Amniotic epithelial cell (primary cell): ENCODE results near the gene KCNT2.

ENCODE experiments used
- DNase-seq: peaks from one replicate; pipeline ENCODE4 v3.0.0-alpha.2; 2010; ENCODE audit warnings: low read depth

The KCNT2 gene

DNA sequence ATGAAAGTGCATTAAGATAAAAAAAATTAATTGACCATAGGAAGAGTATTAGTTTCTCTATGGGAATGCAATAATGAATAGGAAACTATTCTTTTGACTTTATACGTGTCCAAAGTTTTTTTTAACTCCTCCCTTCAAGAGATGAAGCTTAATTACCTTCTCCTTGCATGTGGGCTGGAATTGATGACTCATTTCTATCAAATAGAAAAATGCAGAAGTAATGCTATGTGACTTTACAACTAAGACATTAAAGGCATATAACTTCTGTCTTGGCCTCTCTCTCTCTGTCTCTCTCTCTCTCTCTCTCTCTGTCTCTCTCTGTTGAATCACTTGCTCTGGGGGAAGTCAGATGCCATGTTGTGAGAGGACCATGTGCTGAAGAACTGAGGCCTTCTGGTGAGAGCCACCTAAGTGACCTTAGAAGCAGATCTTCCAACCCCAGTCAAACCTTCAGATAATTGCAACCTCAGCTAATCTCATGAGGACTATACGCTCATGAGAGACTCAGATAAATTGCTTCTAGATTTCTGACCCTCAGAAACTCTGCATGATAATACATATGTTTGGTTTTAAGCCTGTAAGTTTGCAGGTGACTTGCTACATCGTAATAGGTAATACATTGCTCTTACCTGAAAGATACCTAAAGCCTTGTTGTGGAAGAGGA is 414.2 kb downstream of the KCNT2 start:
- no peak for DNase-seq

DNA sequence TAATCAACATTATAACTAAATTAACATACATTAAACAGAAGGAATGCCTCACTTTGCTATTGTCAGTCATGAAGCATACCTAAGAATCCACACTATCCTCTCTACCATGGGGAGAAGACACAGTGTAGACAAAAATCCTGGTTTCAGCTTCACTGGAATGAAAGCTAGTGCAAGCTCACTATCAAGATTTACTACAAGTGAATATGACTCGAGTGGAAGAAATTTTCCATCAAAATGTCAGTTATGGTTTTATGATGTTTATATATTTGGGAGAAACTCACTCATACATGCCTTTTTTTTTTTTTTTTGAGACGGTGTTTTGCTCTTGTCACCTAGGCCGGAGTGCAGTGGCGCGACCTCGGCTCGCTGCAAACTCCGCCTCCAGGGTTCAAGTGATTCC is 424.3 kb downstream of the KCNT2 start:
- DNase-seq = no peak

DNA sequence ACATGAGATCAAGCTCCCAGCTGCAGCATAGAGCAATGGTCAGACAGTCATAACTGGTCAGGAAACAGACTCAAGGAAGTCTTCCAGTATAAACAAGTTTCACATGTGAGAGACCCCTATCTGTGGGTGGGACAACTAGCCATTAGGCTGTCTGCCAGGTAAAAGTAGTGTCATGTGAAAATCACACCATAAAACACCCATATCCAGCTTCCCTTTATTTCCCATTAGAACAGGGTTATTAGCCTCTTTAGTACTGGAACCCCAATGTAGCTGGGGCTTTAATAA is 426.7 kb downstream of the KCNT2 start:
- no peak for DNase-seq

DNA sequence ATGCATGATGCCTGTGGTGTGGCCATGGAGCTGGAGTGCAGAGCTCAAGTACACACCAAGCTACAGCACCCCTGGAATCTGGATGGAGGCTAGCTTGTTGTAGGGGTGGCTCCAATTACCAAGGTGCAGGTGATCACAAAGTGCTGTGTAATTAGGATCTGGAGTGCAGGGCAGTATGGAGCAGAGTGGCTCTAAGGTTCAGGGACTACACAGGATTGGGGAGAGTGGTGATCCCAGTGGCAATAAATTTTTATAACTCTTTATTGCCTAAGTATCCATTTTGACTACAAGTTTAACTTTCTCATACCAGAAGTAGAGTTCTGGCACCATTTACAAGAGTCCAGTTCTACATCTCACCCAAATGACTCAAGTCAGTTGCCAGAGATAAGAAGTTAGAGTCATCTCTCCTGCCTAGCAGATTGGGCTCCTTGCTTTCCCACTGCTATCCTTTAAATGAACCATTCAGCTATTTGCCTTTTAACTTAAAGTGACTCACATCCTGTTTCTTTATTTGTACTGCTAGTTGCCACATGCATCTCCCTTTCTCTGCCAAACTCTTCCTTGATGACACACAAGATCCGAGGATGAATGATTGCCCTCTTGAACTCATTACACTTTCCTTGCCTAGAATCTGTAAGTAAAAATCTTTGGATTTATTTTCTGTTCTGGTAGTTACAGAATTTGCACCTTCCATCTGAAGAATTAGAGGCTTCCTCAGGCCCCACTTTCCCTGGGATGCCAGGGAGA is 427.2 kb downstream of the KCNT2 start:
- peak; percentile 98 for DNase-seq

DNA sequence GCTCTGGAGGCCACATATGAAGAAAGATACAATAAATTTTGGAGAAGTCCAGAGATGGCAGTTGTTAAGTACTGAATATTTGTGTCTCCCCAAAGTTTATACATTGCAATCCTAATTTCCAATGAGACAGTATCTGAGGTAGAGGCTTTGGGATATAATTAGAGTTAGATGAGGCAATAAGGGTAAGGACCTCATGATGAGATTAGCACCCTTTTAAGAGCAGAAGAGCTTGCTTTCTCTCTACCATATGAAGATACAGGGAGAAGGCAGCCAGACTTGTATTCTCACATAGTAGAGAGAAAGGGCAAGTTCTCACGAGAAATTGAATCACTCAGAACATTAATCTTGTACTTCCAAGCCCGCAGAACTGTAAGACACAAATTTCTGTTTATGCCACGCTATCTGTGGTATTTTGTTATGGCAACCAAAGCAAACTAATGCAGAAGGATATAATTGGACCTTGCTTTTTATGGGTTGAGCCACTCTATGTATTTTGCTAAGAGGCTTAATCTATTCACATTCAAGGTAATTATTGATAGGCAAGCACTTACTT is 430.1 kb downstream of the KCNT2 start:
- peak; percentile 79 for DNase-seq
